HCEC 1CT (cell line): ENCODE data around the gene PSMD3.
"Not testable (repeated sequence)": the region's sequence is repeated elsewhere in the genome, so short reads cannot be mapped to it uniquely, and the experiment has no call there.

ENCODE experiments used
- DNase-seq: peaks from one replicate; pipeline ENCODE4 v3.0.0-alpha.2; 2017

Gene PSMD3

GRCh38 chr17:40000161-40000560, 19.6 kb downstream of the PSMD3 start:
- DNase-seq: no peak

DNA sequence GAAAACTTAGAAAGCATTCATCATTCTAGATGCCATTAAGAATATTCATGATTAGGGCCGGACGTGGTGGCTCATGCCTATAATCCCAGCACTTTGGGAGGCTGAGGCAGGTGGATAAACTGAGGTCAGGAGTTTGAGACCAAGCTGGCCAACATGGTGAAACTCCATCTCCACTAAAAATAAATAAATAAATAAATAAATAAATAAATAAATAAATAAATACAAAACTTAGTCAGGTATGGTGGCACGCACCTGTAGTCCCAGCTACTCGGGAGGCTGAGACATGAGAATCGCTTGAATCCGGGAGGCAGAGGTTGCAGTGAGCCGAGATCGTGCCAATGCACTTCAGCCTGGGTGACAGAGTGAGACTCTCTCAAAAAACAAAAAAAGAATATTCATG, 20.7 kb downstream of the PSMD3 start:
- DNase-seq: not testable (repeated sequence)

GRCh38 chr17:40004072-40004471, 23.5 kb downstream of the PSMD3 start:
- DNase-seq: no peak

DNA sequence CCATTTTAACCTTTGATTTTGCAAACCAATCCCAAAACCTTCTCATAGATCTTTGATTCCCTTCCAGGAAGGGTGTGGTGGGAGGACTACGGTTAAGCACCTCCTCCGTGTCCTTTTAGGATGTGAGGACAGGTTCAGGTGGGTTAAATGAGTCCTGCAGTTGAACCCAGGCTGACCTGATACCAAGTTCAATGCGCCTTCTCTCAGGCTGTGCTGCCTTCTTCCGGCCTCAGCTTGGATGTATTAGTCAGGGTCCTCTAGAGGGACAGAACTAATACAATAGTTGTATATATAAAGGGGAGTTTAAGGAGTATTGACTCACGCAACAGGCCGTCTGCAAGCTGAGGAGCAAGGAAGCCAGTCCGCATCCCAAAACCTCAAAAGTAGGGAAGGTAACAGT, 24.1 kb downstream of the PSMD3 start:
- no peak for DNase-seq

DNA sequence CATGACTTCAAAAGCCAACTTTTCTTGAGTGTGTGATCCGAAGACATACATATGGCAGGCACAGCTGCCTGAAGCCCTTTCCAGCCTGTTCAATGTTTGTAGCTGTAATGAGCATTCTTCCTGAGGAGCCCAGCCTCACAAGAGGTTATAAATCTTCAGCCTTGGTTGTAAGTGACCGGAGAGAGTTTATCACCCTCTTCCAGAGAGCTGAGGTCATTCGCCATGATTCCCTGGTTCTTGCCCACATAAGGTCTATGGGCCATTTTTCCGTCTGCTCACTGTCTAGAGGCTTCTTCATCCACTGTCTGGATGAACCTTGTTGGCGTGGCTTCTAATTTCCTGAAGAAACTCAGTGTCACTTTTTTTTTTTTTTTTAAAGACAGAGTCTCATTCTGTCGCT, 24.9 kb downstream of the PSMD3 start:
- DNase-seq: no peak

- not testable (repeated sequence) for DNase-seq
These were observed 30.4 kb downstream of the PSMD3 start for GRCh38 chr17:40010946-40011500.

GRCh38 chr17:40012017-40012647, 31.5 kb downstream of the PSMD3 start:
- DNase-seq: not testable (repeated sequence)

DNA sequence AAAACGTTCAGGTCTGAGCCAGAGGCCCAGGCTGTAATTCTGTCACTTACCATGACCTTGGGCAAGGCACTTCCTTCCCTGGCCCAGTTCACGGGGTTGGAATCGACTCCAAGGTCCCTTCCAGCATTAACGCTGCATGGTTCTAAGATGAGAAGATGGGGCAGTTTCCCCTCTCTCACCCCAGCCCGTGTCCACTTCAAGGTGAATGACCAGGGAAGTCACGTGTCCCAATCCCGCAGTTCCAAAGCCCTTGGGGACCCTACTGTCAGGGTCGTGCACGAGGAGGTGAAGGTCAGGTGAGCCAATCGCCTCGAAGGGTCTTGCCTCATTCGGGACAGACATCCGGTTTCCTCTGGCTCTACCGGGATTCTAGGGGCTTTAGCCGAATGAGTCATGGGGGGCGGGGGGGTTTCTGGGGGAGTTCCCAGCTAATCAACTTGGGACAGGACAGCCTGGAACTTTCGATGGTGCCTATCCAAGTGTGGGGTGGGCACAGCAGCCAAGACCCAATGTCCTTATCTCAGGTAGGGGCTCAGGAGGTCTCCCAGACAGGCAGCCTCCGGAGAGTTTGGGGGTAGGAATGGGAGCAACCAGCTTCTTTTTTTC, 33.9 kb downstream of the PSMD3 start:
- no peak for DNase-seq

DNA sequence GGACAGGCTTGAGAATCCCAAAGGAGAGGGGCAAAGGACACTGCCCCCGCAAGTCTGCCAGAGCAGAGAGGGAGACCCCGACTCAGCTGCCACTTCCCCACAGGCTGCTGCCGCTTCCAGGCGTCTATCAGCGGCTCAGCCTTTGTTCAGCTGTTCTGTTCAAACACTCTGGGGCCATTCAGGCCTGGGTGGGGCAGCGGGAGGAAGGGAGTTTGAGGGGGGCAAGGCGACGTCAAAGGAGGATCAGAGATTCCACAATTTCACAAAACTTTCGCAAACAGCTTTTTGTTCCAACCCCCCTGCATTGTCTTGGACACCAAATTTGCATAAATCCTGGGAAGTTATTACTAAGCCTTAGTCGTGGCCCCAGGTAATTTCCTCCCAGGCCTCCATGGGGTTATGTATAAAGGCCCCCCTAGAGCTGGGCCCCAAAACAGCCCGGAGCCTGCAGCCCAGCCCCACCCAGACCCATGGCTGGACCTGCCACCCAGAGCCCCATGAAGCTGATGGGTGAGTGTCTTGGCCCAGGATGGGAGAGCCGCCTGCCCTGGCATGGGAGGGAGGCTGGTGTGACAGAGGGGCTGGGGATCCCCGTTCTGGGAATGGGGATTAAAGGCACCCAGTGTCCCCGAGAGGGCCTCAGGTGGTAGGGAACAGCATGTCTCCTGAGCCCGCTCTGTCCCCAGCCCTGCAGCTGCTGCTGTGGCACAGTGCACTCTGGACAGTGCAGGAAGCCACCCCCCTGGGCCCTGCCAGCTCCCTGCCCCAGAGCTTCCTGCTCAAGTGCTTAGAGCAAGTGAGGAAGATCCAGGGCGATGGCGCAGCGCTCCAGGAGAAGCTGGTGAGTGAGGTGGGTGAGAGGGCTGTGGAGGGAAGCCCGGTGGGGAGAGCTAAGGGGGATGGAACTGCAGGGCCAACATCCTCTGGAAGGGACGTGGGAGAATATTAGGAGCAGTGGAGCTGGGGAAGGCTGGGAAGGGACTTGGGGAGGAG, 34.7 kb downstream of the PSMD3 start, which contains the start of gene CSF3:
Gene CSF3, plus strand, starts transcription at position 436 of the 993 bp plus-strand sequence. Its CDS starts 35 bp downstream, at position 471.
- DNase-seq: no peak

GRCh38 chr17:40015998-40016985, 35.7 kb downstream of the PSMD3 start:
- DNase-seq: no peak

GRCh38 chr17:40017422-40018080, 36.9 kb downstream of the PSMD3 start:
- no peak for DNase-seq

DNA sequence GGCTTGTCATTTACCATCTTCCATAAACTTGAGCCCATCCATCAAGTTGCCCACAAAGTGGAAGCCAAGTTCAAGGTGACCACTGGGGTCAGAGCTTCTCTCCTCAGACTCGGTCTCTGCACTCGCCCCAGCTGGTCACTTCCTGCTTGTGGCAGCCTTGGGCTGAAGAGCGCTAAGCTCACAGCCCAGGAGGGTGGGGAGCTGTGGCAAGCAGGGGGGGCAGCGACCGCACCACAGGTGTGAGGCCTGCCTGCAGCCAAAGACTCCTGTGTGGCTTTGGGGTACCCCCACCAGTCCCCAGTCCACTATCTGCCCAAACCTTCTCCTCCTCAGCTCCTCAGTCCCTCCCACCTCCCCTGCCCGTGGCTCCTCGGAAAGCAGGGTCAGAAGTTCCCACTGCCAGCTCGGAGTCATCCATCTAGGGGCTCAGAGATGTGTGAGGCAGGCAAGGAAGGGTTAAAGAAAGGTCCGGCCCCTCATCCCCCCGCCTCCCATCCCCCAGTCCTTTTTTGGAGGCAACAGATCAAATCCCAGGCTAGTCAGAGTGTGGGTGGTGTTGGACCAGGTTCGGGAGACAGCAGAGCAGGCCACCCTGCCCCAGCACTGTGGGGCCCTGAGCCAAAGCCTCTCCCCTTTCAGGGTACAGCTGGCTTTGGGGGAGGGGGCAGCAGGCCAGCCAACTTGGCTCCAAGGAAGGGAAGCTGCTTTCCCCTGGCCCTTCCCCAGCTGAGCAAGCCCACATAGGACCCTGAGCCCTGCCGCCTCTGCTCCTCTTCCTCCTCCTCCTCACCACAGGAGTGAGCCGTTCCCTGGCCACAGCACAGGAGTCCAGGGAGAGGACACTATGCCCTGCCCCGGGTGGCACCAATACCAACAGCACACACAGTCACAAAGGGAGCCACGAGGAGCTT, 37.9 kb downstream of the PSMD3 start:
- peak; percentile 52 for DNase-seq

GRCh38 chr17:40019140-40019991, 38.8 kb downstream of the PSMD3 start:
- peak; percentile 88 for DNase-seq

- DNase-seq: no peak
These were observed 39.5 kb downstream of the PSMD3 start for GRCh38 chr17:40020146-40020545.

DNA sequence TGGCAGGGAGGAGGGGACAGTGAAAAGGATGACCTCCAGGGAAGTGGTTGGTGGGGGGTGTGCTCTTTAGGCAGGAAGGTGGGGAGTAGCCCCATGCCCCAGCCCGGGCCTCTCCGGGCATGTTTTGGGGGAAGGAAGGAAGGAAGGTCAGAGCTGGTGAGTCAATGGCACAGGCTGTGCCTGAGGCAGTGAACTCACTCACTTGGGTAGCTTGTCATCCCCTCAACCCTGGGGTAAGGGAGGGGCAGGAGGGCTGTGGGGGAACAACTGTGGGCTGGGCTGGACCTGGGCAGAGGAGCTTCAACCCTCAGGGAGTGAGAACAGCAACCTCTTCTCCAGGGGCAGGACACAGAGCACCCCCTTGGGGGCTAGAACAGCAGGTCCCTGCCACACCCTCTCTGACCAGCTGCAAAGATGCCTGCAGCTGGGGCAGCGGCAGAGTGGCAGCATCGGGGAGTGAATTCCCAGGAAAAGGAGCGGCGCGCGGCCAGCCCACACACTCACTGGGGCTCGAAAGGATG, 40.9 kb downstream of the PSMD3 start:
- DNase-seq: peak; percentile 85

- no peak for DNase-seq
These were observed 41.9 kb downstream of the PSMD3 start for GRCh38 chr17:40022497-40022896.

GRCh38 chr17:40022961-40023541, 42.4 kb downstream of the PSMD3 start:
- no peak for DNase-seq

DNA sequence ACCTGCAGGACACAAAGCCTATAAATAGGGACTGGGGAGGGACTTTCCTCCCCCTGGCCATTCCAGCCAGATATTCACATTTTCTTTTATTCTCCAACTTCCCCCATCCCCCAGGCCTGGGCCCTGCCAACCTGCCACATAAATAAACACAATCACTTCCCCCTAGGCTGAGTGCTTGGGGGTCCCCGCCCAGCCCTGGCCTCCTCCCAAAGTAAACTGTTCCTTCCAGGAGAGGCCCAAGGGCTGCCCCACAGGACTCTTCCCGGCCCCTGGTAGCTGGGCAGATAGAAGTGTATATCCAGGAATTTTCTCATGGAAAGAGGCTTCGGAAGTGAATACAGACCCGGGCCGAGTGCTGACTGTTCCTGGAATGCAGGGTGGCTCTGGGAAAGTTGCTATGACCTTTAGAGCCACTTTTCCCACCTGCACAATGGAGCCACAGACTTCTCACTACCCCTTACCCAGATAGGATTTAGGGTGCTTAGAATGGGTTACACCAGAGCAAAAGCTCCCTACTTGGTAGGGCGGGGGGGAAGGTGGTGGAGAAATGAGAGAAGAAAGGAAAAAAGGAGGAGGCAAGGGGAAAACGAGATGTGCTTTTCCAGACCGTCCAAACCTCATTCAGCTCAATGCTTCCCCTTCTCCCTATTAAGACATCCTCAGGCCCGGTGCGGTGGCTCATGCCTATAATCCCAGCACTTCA, 43.1 kb downstream of the PSMD3 start:
- DNase-seq: no peak
